ENCODE data around the gene SPATA12.

GRCh38 chr3:57060089-57060821 lies at the start of gene SPATA12:
- no peak for TF ChIP-seq CTCF (IDR thresholded peaks at IDR 0.05)
- TF ChIP-seq POLR2A (IDR thresholded peaks at IDR 0.05), result no peak
